ENCODE measurements around the gene EVI5. TPM values are rescaled to one million over a fixed set of nuclear protein-coding genes. Genes with fewer than 3 reads are reported as not detected.

The EVI5 gene
- total RNA-seq: 30.3 and 31.4 TPM in 2 replicates

DNA sequence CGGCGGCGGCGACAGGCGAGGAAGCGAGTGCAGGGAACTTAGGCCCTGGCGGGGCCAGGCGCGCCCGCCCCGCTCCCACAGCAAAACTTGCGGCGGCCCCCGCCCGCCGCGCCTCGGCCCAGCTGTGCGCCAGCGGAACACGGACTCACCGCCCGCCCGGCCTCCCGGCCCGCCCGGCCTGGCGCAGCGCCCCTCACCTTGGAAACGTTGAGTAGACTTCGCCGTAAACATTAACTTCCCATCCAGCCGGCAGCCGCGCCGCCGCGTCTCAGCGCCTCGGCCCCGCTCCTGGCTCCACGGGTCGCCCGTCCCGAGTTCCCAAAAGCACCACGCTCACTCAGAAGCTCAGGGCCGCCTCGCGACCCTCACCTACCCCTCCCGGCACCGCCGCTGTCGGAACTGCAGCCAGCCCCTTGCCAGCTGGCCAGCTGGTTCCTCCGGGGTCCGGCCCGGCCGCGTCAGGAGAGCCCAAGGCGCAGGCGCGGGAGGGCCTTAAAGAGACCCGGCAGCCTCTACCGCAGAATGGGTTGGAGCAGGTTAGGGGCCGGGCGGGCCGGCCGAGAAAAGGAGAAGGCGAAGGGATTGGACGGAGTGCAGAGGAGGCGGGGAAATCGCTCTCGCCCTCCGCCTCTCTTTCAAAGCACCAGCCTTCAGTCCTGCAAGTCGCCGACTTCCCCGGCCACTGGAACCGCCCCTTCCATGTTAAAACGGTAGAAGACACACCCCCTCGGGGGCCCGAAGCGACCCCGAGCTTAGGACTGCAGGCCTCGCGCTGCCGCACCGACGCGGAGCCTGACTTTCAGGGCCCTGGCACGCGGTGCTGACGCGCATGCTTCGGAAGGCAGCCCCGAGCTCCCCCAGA is at the start of gene EVI5:
EVI5 (minus strand) TSS at position 470 of the 862 bp plus-strand sequence. CDS start 48,562 bp downstream, outside the sequence.

DNA sequence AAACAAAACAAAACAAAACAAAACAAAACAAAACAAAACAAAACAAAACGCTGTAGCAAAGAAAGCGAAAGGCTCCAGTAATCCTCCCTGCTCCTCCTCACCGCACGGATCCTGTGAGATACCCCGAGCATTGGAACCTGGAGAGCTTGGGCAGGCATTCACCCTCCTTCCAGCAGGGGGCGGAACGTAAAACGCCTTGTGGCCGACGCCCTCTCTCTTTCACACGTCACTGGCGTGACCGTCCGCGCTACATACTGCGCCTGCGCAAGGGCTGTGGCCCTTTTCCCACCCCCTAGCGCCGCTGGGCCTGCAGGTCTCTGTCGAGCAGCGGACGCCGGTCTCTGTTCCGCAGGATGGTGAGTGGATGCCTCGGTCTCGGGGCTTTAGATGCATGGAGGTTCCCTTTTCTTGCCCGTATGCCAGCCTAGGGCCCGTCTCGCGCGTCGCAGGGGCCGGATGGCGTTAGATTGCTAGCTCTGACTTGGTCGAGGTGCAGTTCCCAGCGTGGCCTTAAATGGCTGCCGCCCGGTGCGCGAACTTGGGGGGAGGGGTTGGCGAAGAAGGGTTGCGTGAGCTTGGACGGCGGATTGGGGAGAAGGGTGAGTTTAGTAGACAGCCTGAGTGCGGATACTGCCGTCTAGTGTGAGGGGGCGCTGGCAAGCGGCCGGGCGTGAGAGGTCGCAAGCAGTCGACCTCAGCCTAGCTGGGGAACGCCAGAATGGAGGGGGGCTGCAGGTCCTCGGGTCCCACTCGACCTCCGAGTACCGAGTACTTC is 47.0 kb upstream of the EVI5 start, which contains the start of gene RPL5:
RPL5 (plus strand) TSS at position 279 of the 775 bp plus-strand sequence; CDS start at position 354, 75 bp downstream.

DNA sequence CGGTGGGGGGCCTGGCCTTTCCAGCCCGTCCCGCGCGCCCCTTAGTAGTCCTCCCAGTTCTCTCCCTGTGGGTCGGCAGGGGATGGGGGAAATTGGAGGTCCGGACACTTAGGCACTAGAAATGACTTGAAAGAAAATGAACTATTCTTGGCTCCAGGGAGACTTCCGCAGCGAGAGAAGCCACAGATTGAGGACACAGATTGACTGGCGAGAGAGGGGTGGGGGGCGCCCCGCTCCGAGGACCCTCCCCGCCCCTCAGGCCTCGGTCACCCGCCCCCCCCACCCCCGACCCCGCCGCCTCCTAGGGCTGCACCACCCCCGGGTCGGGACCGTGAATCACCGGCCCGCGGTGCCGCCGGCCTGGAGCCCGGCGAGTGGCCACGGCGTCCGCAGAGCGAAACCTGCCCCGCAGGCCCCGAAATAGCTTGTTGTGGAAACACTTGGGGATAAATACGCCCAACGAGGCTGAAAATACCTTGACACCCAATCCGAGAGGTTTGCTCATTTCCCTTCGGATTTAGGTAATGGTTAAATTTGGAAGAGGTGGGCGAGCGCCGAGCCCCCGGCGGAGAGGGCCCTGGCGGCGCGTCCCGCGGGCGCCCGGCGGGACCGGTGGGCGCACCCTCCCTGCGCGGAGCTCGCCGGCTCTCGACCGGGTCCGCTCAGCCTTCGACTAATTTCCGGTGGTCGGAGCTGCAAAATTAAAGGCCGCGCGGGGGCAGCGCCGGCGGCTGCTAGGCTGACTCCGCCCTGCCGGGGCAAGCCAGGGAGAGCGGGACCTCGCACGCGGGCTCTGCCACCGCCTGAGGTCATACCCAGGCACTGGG is 298.4 kb downstream of the EVI5 start, which contains the start of gene GFI1:
GFI1 (minus strand) TSS at position 675 of the 827 bp plus-strand sequence. CDS start 3,438 bp downstream, outside the sequence.

Other genes with a start within 250 kb of the EVI5 start
- gene RPL5, start 46.9 kb upstream of the EVI5 start, total RNA-seq: 929 and 1,505 TPM in 2 replicates
- 21.7 and 29.8 TPM in 2 replicates for gene DIPK1A, start 176.4 kb upstream of the EVI5 start, total RNA-seq

Measured in smooth muscle cell of trachea (primary cell).